ENCODE results near the gene GCAT.
A peak's percentile ranks its signal among the peaks of the same experiment; 100 is the strongest.

DNA sequence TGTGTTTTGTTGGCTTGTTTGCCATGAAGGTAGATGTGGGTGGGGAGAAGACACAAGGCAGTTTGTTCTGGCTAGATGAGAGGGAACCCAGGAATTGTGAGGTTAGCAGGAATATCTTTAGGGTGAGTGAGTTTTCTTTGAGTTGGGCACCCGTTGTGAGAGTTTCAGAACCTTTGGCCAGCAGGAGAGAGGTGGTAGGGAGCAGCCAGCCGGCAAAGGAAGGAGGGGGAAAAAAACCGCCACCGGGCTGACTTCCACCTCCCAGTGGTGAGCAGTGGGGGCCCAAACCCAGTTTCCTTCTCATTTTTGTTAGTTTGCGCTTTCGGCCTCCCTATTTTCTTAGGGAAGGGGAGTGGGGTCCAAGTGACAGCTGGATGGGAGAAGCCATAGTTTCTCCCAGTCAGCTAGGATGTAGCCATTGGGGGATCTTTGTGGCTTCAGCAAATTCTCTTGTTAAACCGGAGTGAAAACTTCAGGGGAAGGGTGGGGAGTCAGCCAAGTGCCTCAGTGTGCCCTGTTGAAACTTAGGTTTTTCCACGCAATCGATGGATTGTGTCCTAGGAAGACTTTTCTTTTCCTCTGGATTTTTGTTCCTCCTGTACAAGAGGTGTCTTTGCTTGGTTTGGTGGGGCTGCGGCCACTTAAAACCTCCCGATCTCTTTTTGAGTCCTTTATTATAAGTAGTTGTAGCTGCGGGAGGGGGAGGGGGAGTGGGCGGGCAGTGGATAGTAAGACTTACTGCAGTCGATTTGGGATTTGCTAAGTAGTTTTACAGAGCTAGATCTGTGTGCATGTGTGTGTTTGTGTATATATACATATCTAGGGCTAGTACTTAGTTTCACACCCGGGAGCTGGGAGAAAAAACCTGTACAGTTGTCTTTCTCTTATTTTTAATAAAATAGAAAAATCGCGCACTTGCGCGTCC is 1.1 kb upstream of the GCAT start:
- TF ChIP-seq POLR2AphosphoS5 (IDR thresholded peaks at IDR 0.05) (peak in 1 of 4 donors; percentile 17), EP300 (IDR thresholded peaks at IDR 0.05) (no peak)
- TF ChIP-seq, protein P1, sequence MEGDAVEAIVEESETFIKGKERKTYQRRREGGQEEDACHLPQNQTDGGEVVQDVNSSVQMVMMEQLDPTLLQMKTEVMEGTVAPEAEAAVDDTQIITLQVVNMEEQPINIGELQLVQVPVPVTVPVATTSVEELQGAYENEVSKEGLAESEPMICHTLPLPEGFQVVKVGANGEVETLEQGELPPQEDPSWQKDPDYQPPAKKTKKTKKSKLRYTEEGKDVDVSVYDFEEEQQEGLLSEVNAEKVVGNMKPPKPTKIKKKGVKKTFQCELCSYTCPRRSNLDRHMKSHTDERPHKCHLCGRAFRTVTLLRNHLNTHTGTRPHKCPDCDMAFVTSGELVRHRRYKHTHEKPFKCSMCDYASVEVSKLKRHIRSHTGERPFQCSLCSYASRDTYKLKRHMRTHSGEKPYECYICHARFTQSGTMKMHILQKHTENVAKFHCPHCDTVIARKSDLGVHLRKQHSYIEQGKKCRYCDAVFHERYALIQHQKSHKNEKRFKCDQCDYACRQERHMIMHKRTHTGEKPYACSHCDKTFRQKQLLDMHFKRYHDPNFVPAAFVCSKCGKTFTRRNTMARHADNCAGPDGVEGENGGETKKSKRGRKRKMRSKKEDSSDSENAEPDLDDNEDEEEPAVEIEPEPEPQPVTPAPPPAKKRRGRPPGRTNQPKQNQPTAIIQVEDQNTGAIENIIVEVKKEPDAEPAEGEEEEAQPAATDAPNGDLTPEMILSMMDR (IDR thresholded peaks at IDR 0.05) = no peak
